ENCODE data around the gene ENG. TPM values are rescaled to one million over a fixed set of nuclear protein-coding genes. Genes with fewer than 3 reads are reported as not detected.
"Not testable (repeated sequence)": the region's sequence is repeated elsewhere in the genome, so short reads cannot be mapped to it uniquely, and the experiment has no call there.

ENG gene
- polyA plus RNA-seq, 4 donors: 80.0 to 96.4 (median 94.8) TPM

GRCh38 chr9:127878652-127879390 is 24.4 kb upstream of the ENG start:
- no peak for DNase-seq (ENCODE audit: low read depth in 4 of 4, low spot score in 3 of 4)

GRCh38 chr9:127878001-127878651 is 23.7 kb upstream of the ENG start:
- DNase-seq (ENCODE audit: low read depth in 4 of 4, low spot score in 3 of 4): no peak

- DNase-seq (ENCODE audit: low read depth in 4 of 4, low spot score in 3 of 4): peak in 1 of 4 donors; percentile 43
Measured at GRCh38 chr9:127877566-127877998, 23.1 kb upstream of the ENG start, which contains the start of gene AK1. Gene AK1, minus strand, starts transcription at chr9:127877675. Its CDS starts 3,058 bp downstream, at chr9:127874617.

- DNase-seq (ENCODE audit: low read depth in 4 of 4, low spot score in 3 of 4): no peak
Measured at GRCh38 chr9:127876764-127877562, 22.5 kb upstream of the ENG start.

GRCh38 chr9:127876026-127876763 is 21.7 kb upstream of the ENG start:
- DNase-seq (ENCODE audit: low read depth in 4 of 4, low spot score in 3 of 4): no peak

GRCh38 chr9:127875306-127875966 is 21.0 kb upstream of the ENG start:
- DNase-seq (ENCODE audit: low read depth in 4 of 4, low spot score in 3 of 4): no peak

GRCh38 chr9:127874301-127875221 is 20.1 kb upstream of the ENG start:
- DNase-seq (ENCODE audit: low read depth in 4 of 4, low spot score in 3 of 4): no peak

- no peak for DNase-seq (ENCODE audit: low read depth in 4 of 4, low spot score in 3 of 4)
Measured at GRCh38 chr9:127873886-127874285, 19.4 kb upstream of the ENG start.

- no peak for DNase-seq (ENCODE audit: low read depth in 4 of 4, low spot score in 3 of 4)
Measured at GRCh38 chr9:127873223-127873691, 18.8 kb upstream of the ENG start.

- DNase-seq (ENCODE audit: low read depth in 4 of 4, low spot score in 3 of 4): no peak
Measured at GRCh38 chr9:127872369-127873222, 18.1 kb upstream of the ENG start.

- no peak for DNase-seq (ENCODE audit: low read depth in 4 of 4, low spot score in 3 of 4)
Measured at GRCh38 chr9:127871531-127871930, 17.1 kb upstream of the ENG start.

GRCh38 chr9:127870887-127871286 is 16.4 kb upstream of the ENG start:
- no peak for DNase-seq (ENCODE audit: low read depth in 4 of 4, low spot score in 3 of 4)

- not testable (repeated sequence) for DNase-seq (ENCODE audit: low read depth in 4 of 4, low spot score in 3 of 4)
Measured at GRCh38 chr9:127870153-127870491, 15.7 kb upstream of the ENG start.

GRCh38 chr9:127869310-127870152 is 15.1 kb upstream of the ENG start:
- DNase-seq (ENCODE audit: low read depth in 4 of 4, low spot score in 3 of 4): peak in 3 of 4 donors; percentile 64 to 72 (median 71)

- DNase-seq (ENCODE audit: low read depth in 4 of 4, low spot score in 3 of 4): no peak
Measured at GRCh38 chr9:127868278-127868902, 13.9 kb upstream of the ENG start.
